Measurements from ENCODE around the gene NEK5.
"Not testable (repeated sequence)": the region's sequence is repeated elsewhere in the genome, so short reads cannot be mapped to it uniquely, and the experiment has no call there.

NEK5 gene

GRCh38 chr13:52128714-52129700 lies at the start of gene NEK5:
NEK5 (minus strand) TSS chr13:52129073; CDS start chr13:52127482, 1,591 bp downstream.
- in situ Hi-C loops (cut with HindIII; ENCODE audit: low sequenced_read_pairs) = no loop called here

- in situ Hi-C loops (cut with HindIII; ENCODE audit: low sequenced_read_pairs) = no loop called here
Observed at GRCh38 chr13:52177276-52177675, 48.4 kb upstream of the NEK5 start.

GRCh38 chr13:52173970-52174369 lies 45.1 kb upstream of the NEK5 start:
- in situ Hi-C loops (cut with HindIII; ENCODE audit: low sequenced_read_pairs) = not testable (repeated sequence)

GRCh38 chr13:52173373-52173772 lies 44.5 kb upstream of the NEK5 start:
- in situ Hi-C loops (cut with HindIII; ENCODE audit: low sequenced_read_pairs) = no loop called here

- in situ Hi-C loops (cut with HindIII; ENCODE audit: low sequenced_read_pairs) = not testable (repeated sequence)
Observed at GRCh38 chr13:52171686-52172085, 42.8 kb upstream of the NEK5 start.

GRCh38 chr13:52170828-52171391 lies 42.0 kb upstream of the NEK5 start:
- in situ Hi-C loops (cut with HindIII; ENCODE audit: low sequenced_read_pairs) = not testable (repeated sequence)

- in situ Hi-C loops (cut with HindIII; ENCODE audit: low sequenced_read_pairs) = no loop called here
Observed at GRCh38 chr13:52169839-52170238, 41.0 kb upstream of the NEK5 start.

- in situ Hi-C loops (cut with HindIII; ENCODE audit: low sequenced_read_pairs) = no loop called here
Observed at GRCh38 chr13:52165411-52165810, 36.5 kb upstream of the NEK5 start.

GRCh38 chr13:52164989-52165388 lies 36.1 kb upstream of the NEK5 start:
- in situ Hi-C loops (cut with HindIII; ENCODE audit: low sequenced_read_pairs) = no loop called here

- in situ Hi-C loops (cut with HindIII; ENCODE audit: low sequenced_read_pairs) = not testable (repeated sequence)
Observed at GRCh38 chr13:52163878-52164277, 35.0 kb upstream of the NEK5 start.

GRCh38 chr13:52162279-52163101 lies 33.6 kb upstream of the NEK5 start:
- in situ Hi-C loops (cut with HindIII; ENCODE audit: low sequenced_read_pairs) = no loop called here

GRCh38 chr13:52161181-52161646 lies 32.3 kb upstream of the NEK5 start:
- in situ Hi-C loops (cut with HindIII; ENCODE audit: low sequenced_read_pairs) = no loop called here

GRCh38 chr13:52160506-52160905 lies 31.6 kb upstream of the NEK5 start:
- in situ Hi-C loops (cut with HindIII; ENCODE audit: low sequenced_read_pairs) = no loop called here

- in situ Hi-C loops (cut with HindIII; ENCODE audit: low sequenced_read_pairs) = no loop called here
Observed at GRCh38 chr13:52160053-52160452, 31.2 kb upstream of the NEK5 start.

GRCh38 chr13:52159159-52159982 lies 30.5 kb upstream of the NEK5 start, which contains the start of gene NEK3:
NEK3 (minus strand) TSS chr13:52159597; CDS start chr13:52156191, 3,406 bp downstream.
- in situ Hi-C loops (cut with HindIII; ENCODE audit: low sequenced_read_pairs) = no loop called here

- in situ Hi-C loops (cut with HindIII; ENCODE audit: low sequenced_read_pairs) = no loop called here
Observed at GRCh38 chr13:52158629-52159158, 29.8 kb upstream of the NEK5 start.

GRCh38 chr13:52156724-52157261 lies 27.9 kb upstream of the NEK5 start:
- in situ Hi-C loops (cut with HindIII; ENCODE audit: low sequenced_read_pairs) = no loop called here

GRCh38 chr13:52155177-52155576 lies 26.3 kb upstream of the NEK5 start:
- in situ Hi-C loops (cut with HindIII; ENCODE audit: low sequenced_read_pairs) = no loop called here

GRCh38 chr13:52147225-52147624 lies 18.4 kb upstream of the NEK5 start:
- in situ Hi-C loops (cut with HindIII; ENCODE audit: low sequenced_read_pairs) = no loop called here

- in situ Hi-C loops (cut with HindIII; ENCODE audit: low sequenced_read_pairs) = no loop called here
Observed at GRCh38 chr13:52141299-52141698, 12.4 kb upstream of the NEK5 start.
